HG02610 (cell line): ENCODE data around the gene B4GALNT4.
"Not testable (repeated sequence)": the region's sequence is repeated elsewhere in the genome, so short reads cannot be mapped to it uniquely, and the experiment has no call there.

Source experiments
- ATAC-seq: cut with Tn5 transposase; IDR thresholded peaks from one replicate; pipeline ENCODE4 v1.9.1; 2021; ENCODE audit warnings: mild to moderate bottlenecking, moderate library complexity; ENCODE audit not compliant: unreplicated experiment

Gene B4GALNT4, protein sequence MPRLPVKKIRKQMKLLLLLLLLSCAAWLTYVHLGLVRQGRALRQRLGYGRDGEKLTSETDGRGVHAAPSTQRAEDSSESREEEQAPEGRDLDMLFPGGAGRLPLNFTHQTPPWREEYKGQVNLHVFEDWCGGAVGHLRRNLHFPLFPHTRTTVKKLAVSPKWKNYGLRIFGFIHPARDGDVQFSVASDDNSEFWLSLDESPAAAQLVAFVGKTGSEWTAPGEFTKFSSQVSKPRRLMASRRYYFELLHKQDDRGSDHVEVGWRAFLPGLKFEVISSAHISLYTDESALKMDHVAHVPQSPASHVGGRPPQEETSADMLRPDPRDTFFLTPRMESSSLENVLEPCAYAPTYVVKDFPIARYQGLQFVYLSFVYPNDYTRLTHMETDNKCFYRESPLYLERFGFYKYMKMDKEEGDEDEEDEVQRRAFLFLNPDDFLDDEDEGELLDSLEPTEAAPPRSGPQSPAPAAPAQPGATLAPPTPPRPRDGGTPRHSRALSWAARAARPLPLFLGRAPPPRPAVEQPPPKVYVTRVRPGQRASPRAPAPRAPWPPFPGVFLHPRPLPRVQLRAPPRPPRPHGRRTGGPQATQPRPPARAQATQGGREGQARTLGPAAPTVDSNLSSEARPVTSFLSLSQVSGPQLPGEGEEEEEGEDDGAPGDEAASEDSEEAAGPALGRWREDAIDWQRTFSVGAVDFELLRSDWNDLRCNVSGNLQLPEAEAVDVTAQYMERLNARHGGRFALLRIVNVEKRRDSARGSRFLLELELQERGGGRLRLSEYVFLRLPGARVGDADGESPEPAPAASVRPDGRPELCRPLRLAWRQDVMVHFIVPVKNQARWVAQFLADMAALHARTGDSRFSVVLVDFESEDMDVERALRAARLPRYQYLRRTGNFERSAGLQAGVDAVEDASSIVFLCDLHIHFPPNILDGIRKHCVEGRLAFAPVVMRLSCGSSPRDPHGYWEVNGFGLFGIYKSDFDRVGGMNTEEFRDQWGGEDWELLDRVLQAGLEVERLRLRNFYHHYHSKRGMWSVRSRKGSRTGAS

DNA sequence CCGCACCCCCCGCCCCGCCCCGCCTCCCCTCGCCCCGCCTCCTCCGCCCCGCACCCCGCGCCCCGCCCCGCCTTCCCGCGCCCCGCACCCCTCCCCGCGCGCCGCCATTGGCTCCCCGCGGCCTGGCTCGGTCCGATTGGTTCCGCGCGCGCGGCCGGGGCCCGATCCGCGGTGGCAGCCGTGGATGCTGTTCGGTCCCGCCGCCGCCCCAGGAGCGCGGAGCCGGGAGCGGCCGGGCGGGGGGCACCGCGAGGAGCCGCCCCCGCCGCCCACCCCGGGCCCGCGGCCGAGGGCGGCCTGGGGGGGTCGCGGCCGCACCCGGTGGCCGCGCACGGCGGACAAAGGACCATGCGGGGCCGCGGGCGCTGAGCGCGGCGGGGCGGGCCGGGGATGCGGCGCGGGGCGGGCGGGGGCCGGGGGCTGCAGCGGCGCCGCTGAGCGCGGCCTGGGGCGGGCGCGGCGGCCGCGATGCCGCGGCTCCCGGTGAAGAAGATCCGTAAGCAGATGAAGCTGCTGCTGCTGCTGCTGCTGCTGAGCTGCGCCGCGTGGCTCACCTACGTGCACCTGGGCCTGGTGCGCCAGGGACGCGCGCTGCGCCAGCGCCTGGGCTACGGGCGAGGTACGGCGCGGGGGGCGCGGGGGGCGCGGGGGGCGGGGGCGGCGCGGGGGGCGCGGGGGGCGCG, at the start of gene B4GALNT4:
Gene B4GALNT4 (plus strand): TSS at position 164 of the 683 bp plus-strand sequence. CDS start 305 bp downstream, at position 469.
- ATAC-seq: no peak

- ATAC-seq: not testable (repeated sequence)
These were observed 49.4 kb upstream of the B4GALNT4 start for GRCh38 chr11:319888-320273.

DNA sequence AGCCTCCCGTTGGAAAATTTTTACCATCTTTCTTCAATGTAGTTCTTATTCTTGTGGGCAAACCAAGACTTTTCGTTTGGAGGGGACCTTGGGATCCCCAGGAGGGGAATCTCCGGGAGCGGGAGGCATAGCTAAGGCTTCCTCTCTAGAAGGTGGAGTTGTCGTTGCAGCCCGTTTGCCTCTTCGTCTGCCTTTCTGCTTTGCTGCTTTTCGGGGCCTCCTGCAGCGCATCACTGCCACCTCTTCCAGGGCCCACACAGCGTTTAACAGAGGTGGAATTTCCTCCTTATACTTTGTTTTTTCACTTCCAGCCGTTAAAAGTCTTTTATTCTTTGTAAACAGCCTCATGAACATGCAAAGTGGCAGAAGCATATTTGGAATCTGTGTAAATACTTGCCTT, 45.1 kb upstream of the B4GALNT4 start:
- no peak for ATAC-seq

GRCh38 chr11:324593-325517, 44.4 kb upstream of the B4GALNT4 start:
- ATAC-seq: not testable (repeated sequence)

DNA sequence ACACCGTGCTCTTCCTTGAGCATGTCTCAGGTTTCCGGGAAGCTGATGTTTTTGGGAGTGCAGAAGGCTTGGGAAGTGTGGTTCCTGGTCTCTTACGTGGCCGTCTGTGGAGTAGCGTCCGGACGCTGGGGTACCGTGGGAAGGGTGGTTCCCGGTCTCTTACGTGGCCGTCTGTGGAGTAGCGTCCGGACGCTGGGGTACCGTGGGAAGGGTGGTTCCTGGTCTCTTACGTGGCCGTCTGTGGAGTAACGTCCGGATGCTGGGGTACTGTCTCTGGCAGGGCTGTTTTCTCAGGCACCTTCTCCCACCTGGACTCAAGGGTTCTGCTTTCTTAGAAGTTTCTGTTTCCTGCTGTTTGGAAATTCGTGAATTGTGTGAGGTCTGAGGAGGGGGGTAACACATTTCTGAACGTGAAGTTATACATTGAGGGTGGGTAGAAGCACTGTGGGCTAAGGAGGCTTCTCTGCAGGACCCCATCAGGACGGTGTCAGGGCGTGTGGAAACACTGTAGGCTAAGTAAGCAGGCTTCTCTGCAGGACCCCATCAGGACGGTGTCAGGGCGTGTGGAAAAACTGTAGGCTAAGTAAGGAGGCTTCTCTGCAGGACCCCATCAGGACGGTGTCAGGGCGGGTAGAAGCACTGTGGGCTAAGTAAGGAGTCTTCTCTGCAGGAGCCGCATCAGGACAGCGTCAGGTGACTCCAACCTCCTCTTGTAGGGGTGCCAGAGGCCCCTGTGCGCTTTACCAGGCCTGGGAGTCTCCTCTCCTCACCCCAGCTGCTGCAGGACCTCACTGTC, 43.3 kb upstream of the B4GALNT4 start:
- ATAC-seq: no peak

DNA sequence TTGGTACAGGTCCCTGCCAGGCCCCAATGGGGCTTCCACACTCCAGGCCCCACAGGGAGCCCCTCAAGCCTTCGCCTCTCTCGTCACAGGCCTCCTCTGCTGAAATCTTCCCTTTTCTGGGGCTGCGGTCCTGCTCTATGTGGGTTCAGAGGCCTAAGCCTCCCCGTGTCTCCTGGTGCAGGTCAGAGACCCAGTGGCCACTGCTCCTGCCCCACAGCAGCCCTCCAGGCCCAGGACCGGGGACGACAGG, 42.8 kb upstream of the B4GALNT4 start:
- ATAC-seq: no peak

- ATAC-seq: peak; percentile 65
These were observed 42.3 kb upstream of the B4GALNT4 start for GRCh38 chr11:326842-327580.

DNA sequence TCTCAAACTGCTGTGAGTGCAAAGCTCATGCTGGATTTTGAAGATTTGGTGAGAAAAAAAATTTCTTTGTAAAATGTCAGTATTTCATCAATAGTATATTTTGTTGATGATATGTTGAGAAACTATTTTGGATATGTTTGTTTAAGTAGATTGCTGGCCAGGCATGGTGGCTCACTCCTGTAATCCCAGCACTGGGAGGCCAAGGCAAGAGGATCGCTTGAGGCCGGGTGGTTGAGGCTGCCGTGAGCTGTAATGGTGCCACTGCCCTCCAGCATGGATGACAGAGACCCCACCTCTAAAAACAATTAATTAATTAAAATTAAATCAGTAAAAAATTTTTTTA, 41.7 kb upstream of the B4GALNT4 start:
- no peak for ATAC-seq

GRCh38 chr11:328012-328411, 41.3 kb upstream of the B4GALNT4 start:
- no peak for ATAC-seq

DNA sequence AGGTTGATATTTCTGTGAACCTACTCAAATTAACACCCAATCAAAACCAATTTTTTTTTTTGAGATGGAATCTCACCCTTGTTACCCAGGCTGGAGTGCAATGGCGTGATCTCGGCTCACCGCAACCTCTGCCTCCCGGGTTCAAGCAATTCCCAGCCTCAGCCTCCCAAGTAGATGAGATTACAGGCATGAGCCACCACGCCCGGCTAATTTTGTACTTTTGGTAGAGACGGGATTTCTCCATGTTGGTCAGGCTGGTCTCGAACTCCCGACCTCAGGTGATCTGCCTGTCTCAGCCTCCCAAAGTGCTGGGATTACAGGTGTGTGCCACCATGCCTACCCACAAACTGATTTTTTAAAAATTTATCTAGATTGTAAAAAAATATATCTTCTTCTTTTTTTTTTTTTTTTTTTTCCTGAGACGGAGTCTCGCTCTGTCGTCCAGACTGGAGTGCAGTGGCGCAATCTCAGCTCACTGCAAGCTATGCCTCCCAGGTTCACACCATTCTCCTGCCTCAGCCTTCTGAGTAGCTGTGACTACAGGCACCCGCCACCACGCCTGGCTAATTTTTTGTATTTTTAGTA, 40.7 kb upstream of the B4GALNT4 start:
- not testable (repeated sequence) for ATAC-seq

DNA sequence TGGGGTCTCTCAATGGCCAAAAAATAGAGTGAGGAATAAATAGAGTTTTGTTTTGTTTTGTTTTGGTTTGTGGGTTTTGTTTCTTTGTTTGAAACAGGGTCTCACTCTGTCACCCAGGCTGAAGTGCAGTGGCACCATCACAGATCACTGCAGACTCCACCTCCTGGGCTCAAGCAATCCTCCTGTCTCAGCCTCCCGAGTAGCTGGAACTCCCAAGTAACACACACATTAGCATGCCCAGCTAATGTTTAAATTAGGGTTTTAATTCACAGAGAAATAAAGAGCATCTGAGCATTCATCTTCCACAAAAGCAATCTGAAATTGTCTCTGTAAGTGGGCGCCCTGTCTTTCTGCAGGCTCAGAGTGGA, 39.4 kb upstream of the B4GALNT4 start:
- no peak for ATAC-seq

GRCh38 chr11:330307-330693, 39.0 kb upstream of the B4GALNT4 start:
- no peak for ATAC-seq

DNA sequence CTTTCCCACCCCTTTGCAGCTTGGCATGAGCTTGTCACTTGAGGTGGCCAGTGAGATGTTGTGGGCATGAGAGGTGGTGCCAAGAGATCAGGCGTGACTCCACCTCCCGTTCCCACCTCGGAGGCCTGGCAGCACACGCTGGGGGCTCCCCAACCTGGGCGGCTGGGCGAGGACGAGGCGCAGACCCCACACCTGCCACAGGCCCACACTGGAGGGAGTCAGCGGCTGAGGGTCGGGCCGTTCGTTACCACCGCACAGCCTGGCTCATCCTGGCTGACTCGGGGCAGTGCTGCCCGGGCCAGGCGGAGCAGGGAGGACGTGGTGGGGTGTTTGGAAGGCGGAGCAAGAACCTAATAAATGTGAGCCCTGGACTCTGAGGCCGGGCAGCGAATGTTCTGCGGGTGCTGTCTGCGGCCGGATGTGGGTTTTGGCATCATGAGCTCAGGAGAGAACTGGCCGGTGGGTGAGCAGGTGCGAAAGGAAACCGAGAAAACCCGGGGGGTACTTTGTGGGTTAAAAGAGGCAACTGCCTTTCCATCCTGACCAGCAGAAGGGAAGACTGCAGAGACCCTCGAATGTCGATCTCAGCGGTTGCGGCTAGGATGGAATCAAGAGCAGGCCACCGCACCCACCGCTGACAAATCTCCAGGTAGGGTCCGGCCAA, 38.5 kb upstream of the B4GALNT4 start:
- ATAC-seq: no peak

DNA sequence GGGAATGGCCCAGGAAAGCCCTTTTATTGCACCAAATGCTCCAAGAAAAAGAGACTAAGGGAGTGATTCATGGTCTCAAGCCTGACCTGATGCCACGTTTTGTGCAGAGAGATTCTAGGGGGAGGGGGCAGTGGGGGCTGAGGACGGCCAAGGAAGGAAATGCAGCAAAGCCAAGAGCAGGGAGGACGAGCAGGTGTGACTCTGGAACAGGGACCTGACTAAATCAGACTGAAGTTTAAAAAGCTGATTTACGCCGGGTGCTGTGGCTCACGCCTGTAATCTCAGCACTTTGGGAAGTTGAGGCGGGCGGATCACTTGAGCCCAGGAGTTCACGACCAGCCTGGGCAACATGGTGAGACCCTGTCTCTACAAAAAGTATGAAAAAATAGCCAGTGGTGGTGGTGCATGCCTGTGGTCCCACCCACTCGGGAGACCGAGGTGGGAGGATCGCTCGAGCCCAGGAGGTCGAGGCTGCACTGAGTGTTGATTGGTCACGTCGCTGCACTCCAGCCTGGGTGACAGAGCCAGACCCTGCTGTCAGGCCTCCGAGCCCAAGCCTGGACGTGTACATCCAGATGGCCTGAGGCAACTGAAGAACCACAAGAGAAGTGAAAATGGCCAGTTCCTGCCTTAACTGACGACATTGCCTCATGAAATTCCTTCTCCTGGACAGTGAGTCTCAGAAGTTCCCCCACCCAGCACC, 37.8 kb upstream of the B4GALNT4 start:
- no peak for ATAC-seq

DNA sequence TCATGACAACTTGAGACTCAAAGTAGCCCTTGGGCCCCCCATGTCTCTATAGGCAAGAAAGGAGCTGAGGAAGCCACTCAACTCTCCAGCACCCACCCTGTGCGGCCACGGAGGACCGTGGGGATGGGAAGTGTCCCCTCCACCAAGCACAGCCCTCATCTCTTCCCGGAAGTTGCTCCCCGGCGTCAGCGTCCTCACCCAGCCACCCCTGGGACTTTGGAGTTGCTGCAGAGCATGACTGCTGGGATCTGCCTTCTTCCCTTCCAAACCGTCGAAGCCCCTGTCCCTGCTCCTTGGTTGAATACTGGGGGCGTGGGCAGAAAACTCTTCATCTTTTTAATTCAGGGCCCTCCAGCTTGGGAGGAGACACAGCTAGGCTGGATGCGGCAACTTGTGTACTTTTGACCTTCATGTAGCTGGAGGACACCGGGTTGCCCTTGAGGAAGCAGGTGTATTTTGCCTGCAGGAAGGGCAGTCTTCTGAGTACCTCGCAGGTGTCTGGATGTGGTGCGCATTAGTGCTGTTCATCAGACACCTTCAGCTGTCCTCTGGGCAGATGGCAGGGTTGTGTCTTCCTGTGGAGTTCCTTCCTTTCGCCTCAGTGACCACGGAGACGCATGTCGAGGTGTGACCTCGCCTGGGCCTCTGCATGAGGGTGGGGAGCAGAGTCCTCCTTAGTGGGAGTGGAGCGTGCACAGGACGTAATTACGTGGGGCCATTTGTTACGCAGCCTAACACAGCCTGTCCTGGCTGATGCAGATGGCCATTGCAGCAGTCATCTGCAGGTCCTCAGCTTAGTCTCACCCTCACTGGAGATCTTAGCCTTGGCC, 36.4 kb upstream of the B4GALNT4 start:
- no peak for ATAC-seq

- not testable (repeated sequence) for ATAC-seq
These were observed 35.6 kb upstream of the B4GALNT4 start for GRCh38 chr11:333616-334263.
